ENCODE measurements around the gene NLGN1.

The NLGN1 gene

DNA sequence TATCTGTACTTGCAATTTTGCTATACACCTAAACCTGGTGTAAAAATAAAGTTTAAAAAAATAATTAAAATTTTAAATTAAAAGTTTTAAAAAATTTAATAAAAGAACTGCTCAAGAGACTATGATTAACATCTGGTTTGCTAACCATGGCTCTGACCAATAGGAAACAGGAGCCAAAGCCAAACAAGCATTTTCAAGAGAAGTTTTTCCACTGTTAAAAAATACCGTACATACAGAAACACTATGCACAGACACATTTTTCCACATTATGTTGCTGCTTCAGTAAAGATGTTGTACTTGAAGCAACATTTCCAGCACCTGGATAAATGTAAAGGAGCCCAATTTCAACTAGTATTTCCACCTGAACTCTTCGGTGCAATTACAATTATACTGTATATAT is 917.7 kb downstream of the NLGN1 start:
- no peak for ATAC-seq

GRCh38 chr3:174317005-174317404 is 919.5 kb downstream of the NLGN1 start:
- no peak for ATAC-seq
- no peak for TF ChIP-seq RARB (CRISPR knock-in tag; IDR thresholded peaks at IDR 0.05)
- no peak for TF ChIP-seq POU6F1 (CRISPR knock-in tag; IDR thresholded peaks at IDR 0.05; ENCODE audit: borderline replicate concordance, low read depth)
- no peak for TF ChIP-seq ARNTL (CRISPR knock-in tag; IDR thresholded peaks at IDR 0.05; ENCODE audit: borderline replicate concordance, low read depth)
- TF ChIP-seq ZC3H10 (CRISPR knock-in tag; IDR thresholded peaks at IDR 0.05), result no peak
- no peak for TF ChIP-seq ZNF8 (CRISPR knock-in tag; IDR thresholded peaks at IDR 0.05)
- no peak for TF ChIP-seq PPARA (CRISPR knock-in tag; IDR thresholded peaks at IDR 0.05; ENCODE audit: borderline replicate concordance)
- TF ChIP-seq, protein P1, sequence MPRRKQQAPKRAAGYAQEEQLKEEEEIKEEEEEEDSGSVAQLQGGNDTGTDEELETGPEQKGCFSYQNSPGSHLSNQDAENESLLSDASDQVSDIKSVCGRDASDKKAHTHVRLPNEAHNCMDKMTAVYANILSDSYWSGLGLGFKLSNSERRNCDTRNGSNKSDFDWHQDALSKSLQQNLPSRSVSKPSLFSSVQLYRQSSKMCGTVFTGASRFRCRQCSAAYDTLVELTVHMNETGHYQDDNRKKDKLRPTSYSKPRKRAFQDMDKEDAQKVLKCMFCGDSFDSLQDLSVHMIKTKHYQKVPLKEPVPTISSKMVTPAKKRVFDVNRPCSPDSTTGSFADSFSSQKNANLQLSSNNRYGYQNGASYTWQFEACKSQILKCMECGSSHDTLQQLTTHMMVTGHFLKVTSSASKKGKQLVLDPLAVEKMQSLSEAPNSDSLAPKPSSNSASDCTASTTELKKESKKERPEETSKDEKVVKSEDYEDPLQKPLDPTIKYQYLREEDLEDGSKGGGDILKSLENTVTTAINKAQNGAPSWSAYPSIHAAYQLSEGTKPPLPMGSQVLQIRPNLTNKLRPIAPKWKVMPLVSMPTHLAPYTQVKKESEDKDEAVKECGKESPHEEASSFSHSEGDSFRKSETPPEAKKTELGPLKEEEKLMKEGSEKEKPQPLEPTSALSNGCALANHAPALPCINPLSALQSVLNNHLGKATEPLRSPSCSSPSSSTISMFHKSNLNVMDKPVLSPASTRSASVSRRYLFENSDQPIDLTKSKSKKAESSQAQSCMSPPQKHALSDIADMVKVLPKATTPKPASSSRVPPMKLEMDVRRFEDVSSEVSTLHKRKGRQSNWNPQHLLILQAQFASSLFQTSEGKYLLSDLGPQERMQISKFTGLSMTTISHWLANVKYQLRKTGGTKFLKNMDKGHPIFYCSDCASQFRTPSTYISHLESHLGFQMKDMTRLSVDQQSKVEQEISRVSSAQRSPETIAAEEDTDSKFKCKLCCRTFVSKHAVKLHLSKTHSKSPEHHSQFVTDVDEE (CRISPR knock-in tag; IDR thresholded peaks at IDR 0.05), result no peak
- TF ChIP-seq, protein P2, sequence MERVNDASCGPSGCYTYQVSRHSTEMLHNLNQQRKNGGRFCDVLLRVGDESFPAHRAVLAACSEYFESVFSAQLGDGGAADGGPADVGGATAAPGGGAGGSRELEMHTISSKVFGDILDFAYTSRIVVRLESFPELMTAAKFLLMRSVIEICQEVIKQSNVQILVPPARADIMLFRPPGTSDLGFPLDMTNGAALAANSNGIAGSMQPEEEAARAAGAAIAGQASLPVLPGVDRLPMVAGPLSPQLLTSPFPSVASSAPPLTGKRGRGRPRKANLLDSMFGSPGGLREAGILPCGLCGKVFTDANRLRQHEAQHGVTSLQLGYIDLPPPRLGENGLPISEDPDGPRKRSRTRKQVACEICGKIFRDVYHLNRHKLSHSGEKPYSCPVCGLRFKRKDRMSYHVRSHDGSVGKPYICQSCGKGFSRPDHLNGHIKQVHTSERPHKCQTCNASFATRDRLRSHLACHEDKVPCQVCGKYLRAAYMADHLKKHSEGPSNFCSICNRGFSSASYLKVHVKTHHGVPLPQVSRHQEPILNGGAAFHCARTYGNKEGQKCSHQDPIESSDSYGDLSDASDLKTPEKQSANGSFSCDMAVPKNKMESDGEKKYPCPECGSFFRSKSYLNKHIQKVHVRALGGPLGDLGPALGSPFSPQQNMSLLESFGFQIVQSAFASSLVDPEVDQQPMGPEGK (CRISPR knock-in tag; IDR thresholded peaks at IDR 0.05; ENCODE audit: borderline replicate concordance), result no peak
- TF ChIP-seq SNAI2 (CRISPR knock-in tag; IDR thresholded peaks at IDR 0.05), result no peak
- no peak for TF ChIP-seq ZFP3 (CRISPR knock-in tag; IDR thresholded peaks at IDR 0.05)
- TF ChIP-seq OSR1 (CRISPR knock-in tag; IDR thresholded peaks at IDR 0.05), result no peak
- TF ChIP-seq TCF4 (CRISPR knock-in tag; IDR thresholded peaks at IDR 0.05; ENCODE audit: borderline replicate concordance), result no peak
- no peak for TF ChIP-seq CSDC2 (CRISPR knock-in tag; IDR thresholded peaks at IDR 0.05)

More for the DNA sequence above, 917.7 kb downstream of the NLGN1 start:
- no peak for TF ChIP-seq ZNF8 (CRISPR knock-in tag; IDR thresholded peaks at IDR 0.05)
- TF ChIP-seq ARNTL (CRISPR knock-in tag; IDR thresholded peaks at IDR 0.05; ENCODE audit: borderline replicate concordance, low read depth), result no peak
- no peak for TF ChIP-seq CSDC2 (CRISPR knock-in tag; IDR thresholded peaks at IDR 0.05)
- TF ChIP-seq, protein P1 (CRISPR knock-in tag; IDR thresholded peaks at IDR 0.05), result no peak

- no peak for ATAC-seq
- TF ChIP-seq OSR1 (CRISPR knock-in tag; IDR thresholded peaks at IDR 0.05) (no peak), RARB (CRISPR knock-in tag; IDR thresholded peaks at IDR 0.05) (no peak), ZFP3 (CRISPR knock-in tag; IDR thresholded peaks at IDR 0.05) (no peak), ISL1 (CRISPR knock-in tag; IDR thresholded peaks at IDR 0.05) (no peak), ARNTL (CRISPR knock-in tag; IDR thresholded peaks at IDR 0.05; ENCODE audit: borderline replicate concordance, low read depth) (no peak), CSRNP3 (CRISPR knock-in tag; IDR thresholded peaks at IDR 0.05) (no peak), ZFP30 (CRISPR knock-in tag; IDR thresholded peaks at IDR 0.05) (no peak), GLIS3 (CRISPR knock-in tag; IDR thresholded peaks at IDR 0.05) (no peak), ZC3H10 (CRISPR knock-in tag; IDR thresholded peaks at IDR 0.05) (no peak), TCF4 (CRISPR knock-in tag; IDR thresholded peaks at IDR 0.05; ENCODE audit: borderline replicate concordance) (no peak), BACH2 (CRISPR knock-in tag; IDR thresholded peaks at IDR 0.05; ENCODE audit: borderline replicate concordance) (no peak)
- TF ChIP-seq, protein P2 (CRISPR knock-in tag; IDR thresholded peaks at IDR 0.05; ENCODE audit: borderline replicate concordance), result no peak
- TF ChIP-seq, protein P1 (CRISPR knock-in tag; IDR thresholded peaks at IDR 0.05), result no peak
- TF ChIP-seq, protein P3, sequence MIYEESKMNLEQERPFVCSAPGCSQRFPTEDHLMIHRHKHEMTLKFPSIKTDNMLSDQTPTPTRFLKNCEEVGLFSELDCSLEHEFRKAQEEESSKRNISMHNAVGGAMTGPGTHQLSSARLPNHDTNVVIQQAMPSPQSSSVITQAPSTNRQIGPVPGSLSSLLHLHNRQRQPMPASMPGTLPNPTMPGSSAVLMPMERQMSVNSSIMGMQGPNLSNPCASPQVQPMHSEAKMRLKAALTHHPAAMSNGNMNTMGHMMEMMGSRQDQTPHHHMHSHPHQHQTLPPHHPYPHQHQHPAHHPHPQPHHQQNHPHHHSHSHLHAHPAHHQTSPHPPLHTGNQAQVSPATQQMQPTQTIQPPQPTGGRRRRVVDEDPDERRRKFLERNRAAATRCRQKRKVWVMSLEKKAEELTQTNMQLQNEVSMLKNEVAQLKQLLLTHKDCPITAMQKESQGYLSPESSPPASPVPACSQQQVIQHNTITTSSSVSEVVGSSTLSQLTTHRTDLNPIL (CRISPR knock-in tag; IDR thresholded peaks at IDR 0.05; ENCODE audit: low read depth), result no peak
Measured at GRCh38 chr3:174318181-174318580, 920.6 kb downstream of the NLGN1 start.

All from SK-N-SH treated with all-trans-retinoic acid at 6 μM for 48 hours (cell line).